K562 (cell line): Measurements from ENCODE around the gene RRBP1. TPM values are rescaled to one million over a fixed set of nuclear protein-coding genes. Genes with fewer than 3 reads are reported as not detected.

ENCODE experiments used
- AFF4 ChIP-seq: sonication (generic); formaldehyde crosslinking; IDR thresholded peaks from 2 replicates; pipeline ENCODE4 v1.8.0; 2023; ENCODE audit warnings: mild to moderate bottlenecking, missing genetic modification reagents
- BCOR ChIP-seq: fragments of 450-650 bp; IDR thresholded peaks from 2 replicates; pipeline ENCODE4 v1.6.1; 2016
- L3MBTL2 ChIP-seq: fragments of 450-650 bp; IDR thresholded peaks from 2 replicates; pipeline ENCODE4 v1.6.1; 2016; ENCODE audit warnings: mild to moderate bottlenecking, moderate library complexity
- NCOA6 ChIP-seq: fragments of 450-650 bp; IDR thresholded peaks from 2 replicates; pipeline ENCODE4 v1.6.1; 2017; ENCODE audit warnings: mild to moderate bottlenecking
- PRDM10 ChIP-seq: fragments of 450-650 bp; IDR thresholded peaks from 2 replicates; pipeline ENCODE4 v1.6.1; 2018; ENCODE audit not compliant: partially characterized antibody
- RCOR1 ChIP-seq, 2 experiments: IDR thresholded peaks; 2 replicates each; pipeline ENCODE4 v1.6.1; 2012; ENCODE audit warnings: low read depth in 2 of 2, low read length in 2 of 2, borderline replicate concordance in 1 of 2, improper control_type of control experiment in 1 of 2
- ZBTB12 ChIP-seq: fragments of 250-450 bp; sonication (Bioruptor Pico); IDR thresholded peaks from 2 replicates; pipeline ENCODE4 v1.4.0; 2020
- ZC3H8 ChIP-seq: fragments of 450-650 bp; IDR thresholded peaks from 2 replicates; pipeline ENCODE4 v1.6.1; 2017
- ZNF239 ChIP-seq: fragments of 250-450 bp; sonication (Bioruptor Pico); IDR thresholded peaks from 2 replicates; pipeline ENCODE4 v1.4.0; 2020; ENCODE audit warnings: mild to moderate bottlenecking
- ZNF253 ChIP-seq: fragments of 250-450 bp; sonication (Bioruptor Pico); conservative IDR thresholded peaks from 2 replicates; pipeline ENCODE4 v1.6.1; 2021; ENCODE audit warnings: mild to moderate bottlenecking
- polyA plus RNA-seq, 8 experiments: library from polyadenylated mRNA; depleted of rRNA in 4 of 8; stranded (reverse) in 5 of 8; unstranded in 3 of 8; fragments of >200 nt; fragmentation: Nextera tagmentation in 2 of 8; fragmentation: Illumina TruSeq in 1 of 8; extraction: Ambion mirVana in 2 of 8; extraction: Trizol in 1 of 8; gene quantifications; 2 replicates each; pipeline versions ENCODE4 v1.2.1 to v1.2.3, GENCODE V29; 2011 to 2014; ENCODE audit warnings: inconsistent platforms in 1 of 8, missing spikeins in 1 of 8
- total RNA-seq, 7 experiments: library from RNA; depleted of rRNA in 6 of 7; stranded (reverse); fragments of >200 nt in 6 of 7; fragmentation: Illumina TruSeq in 2 of 7; extraction: Trizol in 2 of 7; gene quantifications; 2 replicates each; pipeline versions ENCODE4 v1.2.1 to v1.2.3, GENCODE V29; 2011 to 2021; ENCODE audit warnings: low replicate concordance in 1 of 7
- TF ChIP-seq, protein P1 (sequence below): fragments of 150-350 bp; IDR thresholded peaks from 2 replicates; pipeline ENCODE4 v1.6.1; 2014; ENCODE audit warnings: low read depth, mild to moderate bottlenecking, low read length, borderline replicate concordance

Gene RRBP1
- total and polyA plus RNA-seq, 9 of the 15 experiments (the other 6 are each of a cell fraction or from before 2014, with no cell fraction given), result 0.84 to 32.0 (median 17.6) TPM

GRCh38 chr20:17657898-17658647, 24.0 kb downstream of the RRBP1 start (continued):
- TF ChIP-seq PRDM10 (no peak), RCOR1 (IDR thresholded peaks at IDR 0.05; ENCODE audit: borderline replicate concordance in 1 of 2, low read depth in 2 of 2, low read length in 2 of 2) (0 out of 4 replicates have a peak, but pooled peaks of 1 of the 2 experiments have one; percentile 9), ZNF253 (CRISPR knock-in tag) (no peak), AFF4 (CRISPR knock-in tag) (no peak), ZBTB12 (CRISPR knock-in tag) (no peak), ZNF239 (CRISPR knock-in tag) (no peak), L3MBTL2 (no peak), ZC3H8 (no peak), BCOR (peak; percentile 82), NCOA6 (no peak)
- TF ChIP-seq, protein P1, sequence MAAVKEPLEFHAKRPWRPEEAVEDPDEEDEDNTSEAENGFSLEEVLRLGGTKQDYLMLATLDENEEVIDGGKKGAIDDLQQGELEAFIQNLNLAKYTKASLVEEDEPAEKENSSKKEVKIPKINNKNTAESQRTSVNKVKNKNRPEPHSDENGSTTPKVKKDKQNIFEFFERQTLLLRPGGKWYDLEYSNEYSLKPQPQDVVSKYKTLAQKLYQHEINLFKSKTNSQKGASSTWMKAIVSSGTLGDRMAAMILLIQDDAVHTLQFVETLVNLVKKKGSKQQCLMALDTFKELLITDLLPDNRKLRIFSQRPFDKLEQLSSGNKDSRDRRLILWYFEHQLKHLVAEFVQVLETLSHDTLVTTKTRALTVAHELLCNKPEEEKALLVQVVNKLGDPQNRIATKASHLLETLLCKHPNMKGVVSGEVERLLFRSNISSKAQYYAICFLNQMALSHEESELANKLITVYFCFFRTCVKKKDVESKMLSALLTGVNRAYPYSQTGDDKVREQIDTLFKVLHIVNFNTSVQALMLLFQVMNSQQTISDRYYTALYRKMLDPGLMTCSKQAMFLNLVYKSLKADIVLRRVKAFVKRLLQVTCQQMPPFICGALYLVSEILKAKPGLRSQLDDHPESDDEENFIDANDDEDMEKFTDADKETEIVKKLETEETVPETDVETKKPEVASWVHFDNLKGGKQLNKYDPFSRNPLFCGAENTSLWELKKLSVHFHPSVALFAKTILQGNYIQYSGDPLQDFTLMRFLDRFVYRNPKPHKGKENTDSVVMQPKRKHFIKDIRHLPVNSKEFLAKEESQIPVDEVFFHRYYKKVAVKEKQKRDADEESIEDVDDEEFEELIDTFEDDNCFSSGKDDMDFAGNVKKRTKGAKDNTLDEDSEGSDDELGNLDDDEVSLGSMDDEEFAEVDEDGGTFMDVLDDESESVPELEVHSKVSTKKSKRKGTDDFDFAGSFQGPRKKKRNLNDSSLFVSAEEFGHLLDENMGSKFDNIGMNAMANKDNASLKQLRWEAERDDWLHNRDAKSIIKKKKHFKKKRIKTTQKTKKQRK, result no peak
